Measurements from ENCODE around the gene STX5. TPM values are rescaled to one million over a fixed set of nuclear protein-coding genes. Genes with fewer than 3 reads are reported as not detected.

Gene STX5
- polyA plus RNA-seq, 2 of the 4 experiments (the other 2 are of a cell fraction) = 19.5 to 32.3 TPM

- 4% methylated on average over 20 of the region's 20 CpGs for WGBS (ENCODE audit: missing lambda C conversion rate)
- ATAC-seq (peak; percentile 16 to 36; a peak in 5 of 6 replicates), DNase-seq (ENCODE audit: low read depth in 1 of 2, low spot score in 1 of 2) (no peak), FAIRE-seq (no peak)
- POLR2A ChIA-PET = interaction anchor here (0.6 to 9.3 kb wide), 13 partner anchors 9 to 892 kb away, joined by 3 to 159 read pairs (median 4); partner anchors contain the start of genes HNRNPUL2, SLC3A2, TTC9C and TUT1
- H3K4me2 ChIP-seq = peak overlapping the region; percentile 77
- CTCF ChIA-PET = interaction anchor here (0.6 to 5.5 kb wide), 4 partner anchors 8 to 69 kb away, joined by 3 to 42 read pairs (median 16); partner anchors contain the start of genes SLC3A2 and TMEM179B
- H3K9me3 ChIP-seq = no peaks in the 10 kb centered on the region
- H3K4me3 ChIP-seq = peak overlapping the region; percentile 80
- TF ChIP-seq MAZ (IDR thresholded peaks at IDR 0.05; ENCODE audit: borderline replicate concordance, low read depth, low read length) = 0 out of 2 replicates have a peak, but pooled peaks have one; percentile 4
- TF ChIP-seq RNF2 (IDR thresholded peaks at IDR 0.05; ENCODE audit: borderline replicate concordance, low read depth) = peak; percentile 82; the same call in 1 of the 2 replicates
- no peak for TF ChIP-seq TP53 (CRISPR knock-in tag; IDR thresholded peaks at IDR 0.05)
- TF ChIP-seq, protein P1, sequence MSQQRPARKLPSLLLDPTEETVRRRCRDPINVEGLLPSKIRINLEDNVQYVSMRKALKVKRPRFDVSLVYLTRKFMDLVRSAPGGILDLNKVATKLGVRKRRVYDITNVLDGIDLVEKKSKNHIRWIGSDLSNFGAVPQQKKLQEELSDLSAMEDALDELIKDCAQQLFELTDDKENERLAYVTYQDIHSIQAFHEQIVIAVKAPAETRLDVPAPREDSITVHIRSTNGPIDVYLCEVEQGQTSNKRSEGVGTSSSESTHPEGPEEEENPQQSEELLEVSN (IDR thresholded peaks at IDR 0.05; ENCODE audit: borderline replicate concordance, low read depth) = 0 out of 2 replicates have a peak, but pooled peaks have one; percentile 8
- H3K27ac ChIP-seq = peak overlapping the region; percentile 90 to 96
- peaks cover 46% of the 10 kb centered on the region for H3K4me1 ChIP-seq
Measured at GRCh38 chr11:62856333-62856895, 24.6 kb upstream of the STX5 start.

GRCh38 chr11:62855571-62856332 lies 23.9 kb upstream of the STX5 start:
- peak; percentile 95 to 98 for DNase-seq (ENCODE audit: low read depth in 1 of 2, low spot score in 1 of 2)
- POLR2A ChIA-PET = interaction anchor here (0.6 to 9.3 kb wide), 17 partner anchors 9 to 893 kb away, joined by 3 to 159 read pairs (median 4); partner anchors contain the start of genes HNRNPUL2, NXF1, SLC3A2 and TTC9C
- peak overlapping the region; percentile 98 for H3K4me2 ChIP-seq
- H3K27ac ChIP-seq = peak overlapping the region; percentile 90 to 96
- peaks cover 51% of the 10 kb centered on the region for H3K4me1 ChIP-seq
- 2% methylated on average over 54 of the region's 54 CpGs for WGBS (ENCODE audit: missing lambda C conversion rate)
- CTCF ChIA-PET = interaction anchor here (0.6 to 5.5 kb wide), 5 partner anchors 8 to 69 kb away, joined by 3 to 42 read pairs (median 6); partner anchors contain the start of genes SLC3A2 and TMEM179B
- ATAC-seq = peak; percentile 82 to 89
- H3K9me3 ChIP-seq = no peaks in the 10 kb centered on the region
- no peak for FAIRE-seq
- H3K4me3 ChIP-seq = peak overlapping the region; percentile 80
- no peak for TF ChIP-seq NFE2L2 (conservative IDR thresholded peaks at IDR 0.05; ENCODE audit: low read length)
- TF ChIP-seq BCL3 (IDR thresholded peaks at IDR 0.05) = peak; percentile 100
- peak; percentile 4 for TF ChIP-seq GATA3 (IDR thresholded peaks at IDR 0.05; ENCODE audit: borderline replicate concordance)
- TF ChIP-seq, protein P2, sequence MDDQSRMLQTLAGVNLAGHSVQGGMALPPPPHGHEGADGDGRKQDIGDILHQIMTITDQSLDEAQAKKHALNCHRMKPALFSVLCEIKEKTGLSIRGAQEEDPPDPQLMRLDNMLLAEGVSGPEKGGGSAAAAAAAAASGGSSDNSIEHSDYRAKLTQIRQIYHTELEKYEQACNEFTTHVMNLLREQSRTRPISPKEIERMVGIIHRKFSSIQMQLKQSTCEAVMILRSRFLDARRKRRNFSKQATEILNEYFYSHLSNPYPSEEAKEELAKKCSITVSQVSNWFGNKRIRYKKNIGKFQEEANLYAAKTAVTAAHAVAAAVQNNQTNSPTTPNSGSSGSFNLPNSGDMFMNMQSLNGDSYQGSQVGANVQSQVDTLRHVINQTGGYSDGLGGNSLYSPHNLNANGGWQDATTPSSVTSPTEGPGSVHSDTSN (IDR thresholded peaks at IDR 0.05) = peak; percentile 55
- TF ChIP-seq MYC (IDR thresholded peaks at IDR 0.05; ENCODE audit: borderline replicate concordance, low read length) = peak; percentile 97
- no peak; a peak in 1 of 4 replicates for TF ChIP-seq CEBPB (IDR thresholded peaks at IDR 0.05)
- no peak for TF ChIP-seq JUNB (IDR thresholded peaks at IDR 0.05)
- TF ChIP-seq POLR2A (IDR thresholded peaks at IDR 0.05; ENCODE audit: low read length) = peak; percentile 95
- TF ChIP-seq ATOH8 (CRISPR knock-in tag; IDR thresholded peaks at IDR 0.05; ENCODE audit: low read depth) = 0 out of 2 replicates have a peak, but pooled peaks have one; percentile 14
- TF ChIP-seq TP53 (CRISPR knock-in tag; IDR thresholded peaks at IDR 0.05) = no peak
- peak; percentile 83 for TF ChIP-seq RARB (CRISPR knock-in tag; IDR thresholded peaks at IDR 0.05)
- TF ChIP-seq HDAC2 (IDR thresholded peaks at IDR 0.05) = peak; percentile 67; the same call in 1 of the 2 replicates
- no peak for TF ChIP-seq SMC3 (IDR thresholded peaks at IDR 0.05)
- no peak for TF ChIP-seq KDM1A (IDR thresholded peaks at IDR 0.05; ENCODE audit: low read depth)
- TF ChIP-seq HOXA7 (CRISPR knock-in tag; IDR thresholded peaks at IDR 0.05) = peak; percentile 92
- no peak for TF ChIP-seq NPAS2 (CRISPR knock-in tag; IDR thresholded peaks at IDR 0.05; ENCODE audit: borderline replicate concordance)
- 0 out of 2 replicates have a peak, but pooled peaks have one; percentile 33 for TF ChIP-seq ESRRA (IDR thresholded peaks at IDR 0.05; ENCODE audit: borderline replicate concordance, low read length)
- no peak for TF ChIP-seq ZNF302 (CRISPR knock-in tag; IDR thresholded peaks at IDR 0.05)
- TF ChIP-seq MAX (IDR thresholded peaks at IDR 0.05) = peak; percentile 100
- no peak for TF ChIP-seq CBX2 (IDR thresholded peaks at IDR 0.05; ENCODE audit: borderline replicate concordance, low read depth)
- TF ChIP-seq ZC3H11A (IDR thresholded peaks at IDR 0.05) = no peak
- TF ChIP-seq MAZ (IDR thresholded peaks at IDR 0.05; ENCODE audit: borderline replicate concordance, low read depth, low read length) = no peak
- TF ChIP-seq CHD2 (IDR thresholded peaks at IDR 0.05; ENCODE audit: low read length, partially characterized antibody) = no peak
- TF ChIP-seq, protein P3, sequence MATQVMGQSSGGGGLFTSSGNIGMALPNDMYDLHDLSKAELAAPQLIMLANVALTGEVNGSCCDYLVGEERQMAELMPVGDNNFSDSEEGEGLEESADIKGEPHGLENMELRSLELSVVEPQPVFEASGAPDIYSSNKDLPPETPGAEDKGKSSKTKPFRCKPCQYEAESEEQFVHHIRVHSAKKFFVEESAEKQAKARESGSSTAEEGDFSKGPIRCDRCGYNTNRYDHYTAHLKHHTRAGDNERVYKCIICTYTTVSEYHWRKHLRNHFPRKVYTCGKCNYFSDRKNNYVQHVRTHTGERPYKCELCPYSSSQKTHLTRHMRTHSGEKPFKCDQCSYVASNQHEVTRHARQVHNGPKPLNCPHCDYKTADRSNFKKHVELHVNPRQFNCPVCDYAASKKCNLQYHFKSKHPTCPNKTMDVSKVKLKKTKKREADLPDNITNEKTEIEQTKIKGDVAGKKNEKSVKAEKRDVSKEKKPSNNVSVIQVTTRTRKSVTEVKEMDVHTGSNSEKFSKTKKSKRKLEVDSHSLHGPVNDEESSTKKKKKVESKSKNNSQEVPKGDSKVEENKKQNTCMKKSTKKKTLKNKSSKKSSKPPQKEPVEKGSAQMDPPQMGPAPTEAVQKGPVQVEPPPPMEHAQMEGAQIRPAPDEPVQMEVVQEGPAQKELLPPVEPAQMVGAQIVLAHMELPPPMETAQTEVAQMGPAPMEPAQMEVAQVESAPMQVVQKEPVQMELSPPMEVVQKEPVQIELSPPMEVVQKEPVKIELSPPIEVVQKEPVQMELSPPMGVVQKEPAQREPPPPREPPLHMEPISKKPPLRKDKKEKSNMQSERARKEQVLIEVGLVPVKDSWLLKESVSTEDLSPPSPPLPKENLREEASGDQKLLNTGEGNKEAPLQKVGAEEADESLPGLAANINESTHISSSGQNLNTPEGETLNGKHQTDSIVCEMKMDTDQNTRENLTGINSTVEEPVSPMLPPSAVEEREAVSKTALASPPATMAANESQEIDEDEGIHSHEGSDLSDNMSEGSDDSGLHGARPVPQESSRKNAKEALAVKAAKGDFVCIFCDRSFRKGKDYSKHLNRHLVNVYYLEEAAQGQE (IDR thresholded peaks at IDR 0.05) = peak; percentile 57
- TF ChIP-seq PHF8 (IDR thresholded peaks at IDR 0.05; ENCODE audit: borderline replicate concordance, low read depth) = peak; percentile 98

All from A549 (cell line).